CD4-positive, alpha-beta T cell treated with Interleukin-15 for 4 hours (primary cell): ENCODE data around the gene ZDHHC6.
"Not testable (repeated sequence)": the region's sequence is repeated elsewhere in the genome, so short reads cannot be mapped to it uniquely, and the experiment has no call there.

Experiments used
- DNase-seq: peaks from one replicate; pipeline ENCODE4 v3.0.0-alpha.2; 2020; ENCODE audit warnings: low spot score

ZDHHC6 gene

GRCh38 chr10:112446855-112447619 is at the start of gene ZDHHC6, which contains the start of gene VTI1A:
TSS of gene ZDHHC6 (minus strand) at chr10:112446914. CDS start at chr10:112445436, 1,478 bp downstream.
TSS of gene VTI1A (plus strand) at chr10:112447215. CDS start at chr10:112447374, 159 bp downstream.
- DNase-seq, result peak; percentile 81

GRCh38 chr10:112492736-112493135 is 46.0 kb upstream of the ZDHHC6 start:
- DNase-seq, result no peak

GRCh38 chr10:112491144-112491543 is 44.4 kb upstream of the ZDHHC6 start:
- no peak for DNase-seq

GRCh38 chr10:112490545-112490944 is 43.8 kb upstream of the ZDHHC6 start:
- DNase-seq, result no peak

- DNase-seq, result no peak
Observed at GRCh38 chr10:112487964-112488363, 41.2 kb upstream of the ZDHHC6 start.

- no peak for DNase-seq
Observed at GRCh38 chr10:112484399-112484798, 37.7 kb upstream of the ZDHHC6 start.

GRCh38 chr10:112481602-112482001 is 34.9 kb upstream of the ZDHHC6 start:
- DNase-seq, result no peak

- DNase-seq, result no peak
Observed at GRCh38 chr10:112475575-112476218, 29.0 kb upstream of the ZDHHC6 start.

- DNase-seq, result peak; percentile 39
Observed at GRCh38 chr10:112471878-112472487, 25.3 kb upstream of the ZDHHC6 start.

- no peak for DNase-seq
Observed at GRCh38 chr10:112467541-112468075, 20.9 kb upstream of the ZDHHC6 start.

- no peak for DNase-seq
Observed at GRCh38 chr10:112466802-112467201, 20.1 kb upstream of the ZDHHC6 start.

- no peak for DNase-seq
Observed at GRCh38 chr10:112465299-112465883, 18.7 kb upstream of the ZDHHC6 start.

- not testable (repeated sequence) for DNase-seq
Observed at GRCh38 chr10:112464074-112464473, 17.4 kb upstream of the ZDHHC6 start.

- no peak for DNase-seq
Observed at GRCh38 chr10:112461029-112461887, 14.5 kb upstream of the ZDHHC6 start.

GRCh38 chr10:112460366-112460765 is 13.7 kb upstream of the ZDHHC6 start:
- DNase-seq, result no peak

GRCh38 chr10:112456533-112456932 is 9.8 kb upstream of the ZDHHC6 start:
- DNase-seq, result no peak

GRCh38 chr10:112454910-112455779 is 8.4 kb upstream of the ZDHHC6 start:
- no peak for DNase-seq

- DNase-seq, result no peak
Observed at GRCh38 chr10:112448888-112449287, 2.2 kb upstream of the ZDHHC6 start.

- DNase-seq, result no peak
Observed at GRCh38 chr10:112447620-112447928, 860 bp upstream of the ZDHHC6 start.

GRCh38 chr10:112446055-112446854 is 459 bp downstream of the ZDHHC6 start:
- DNase-seq, result peak; percentile 9
